ENCODE measurements around the gene TARBP2.

The TARBP2 gene

GRCh38 chr12:53483225-53483978, 17.7 kb upstream of the TARBP2 start:
- Histone ChIP-seq H2BK12ac (ENCODE audit: low read length in 2 of 2) (peak overlapping the region in 1 of 2 experiments; percentile 26), H3K4me1 (ENCODE audit: control insufficient read depth, insufficient read depth, low read depth, low read length) (peaks cover 24% of the 10 kb centered on the region), H3K14ac (ENCODE audit: low read length in 2 of 2) (no peak overlapping the region), H2AFZ (ENCODE audit: low read depth, low read length) (no peak overlapping the region), H2AK5ac (ENCODE audit: low read length, severe bottlenecking) (peak overlapping the region; percentile 74), H3K36me3 (ENCODE audit: control insufficient read depth in 1 of 2, insufficient read depth in 2 of 2, low read depth in 1 of 2, low read length in 2 of 2) (peaks cover 73 to 90% of the 10 kb centered on the region in 2 experiments), H3K18ac (ENCODE audit: low read depth in 1 of 2, low read length in 2 of 2) (peak overlapping the region in 1 of 2 experiments; percentile 11), H3K4me3 (ENCODE audit: insufficient read depth in 1 of 2, low read depth in 1 of 2, low read length in 2 of 2) (no peak overlapping the region), H3K23ac (ENCODE audit: low read length in 2 of 2) (no peak overlapping the region), H2BK120ac (ENCODE audit: low read depth, low read length) (no peak overlapping the region), H4K8ac (ENCODE audit: low read length) (peak overlapping the region; percentile 42), H2BK15ac (ENCODE audit: low read depth, poor library complexity, severe bottlenecking) (peak overlapping the region; percentile 33), H3K4me2 (ENCODE audit: low read length, poor library complexity, severe bottlenecking) (no peak overlapping the region), H3K4ac (ENCODE audit: low read depth in 1 of 2, low read length in 2 of 2) (no peak overlapping the region), H3K27ac (ENCODE audit: low read length, poor library complexity, severe bottlenecking) (peak overlapping the region; percentile 11), H4K91ac (ENCODE audit: low read length) (peak overlapping the region; percentile 45), H3K27me3 (ENCODE audit: control insufficient read depth in 1 of 2, insufficient read depth in 1 of 2, low read length in 2 of 2) (no peaks in the 10 kb centered on the region), H2BK5ac (ENCODE audit: low read depth, low read length, poor library complexity, severe bottlenecking) (no peak overlapping the region), H3K79me1 (replicated peaks; ENCODE audit: low read length, poor library complexity, severe bottlenecking) (peaks cover 16% of the 10 kb centered on the region), H3K9ac (ENCODE audit: low read length) (no peak overlapping the region), H3K9me3 (ENCODE audit: control insufficient read depth, low read length) (no peaks in the 10 kb centered on the region)
- WGBS = 97% methylated on average over 8 of the region's 9 CpGs
- no peak for DNase-seq

GRCh38 chr12:53483979-53484377, 17.1 kb upstream of the TARBP2 start:
- WGBS = 94% methylated on average over 4 of the region's 4 CpGs
- no peak overlapping the region for H3K9ac ChIP-seq (ENCODE audit: low read length)
- H3K27me3 ChIP-seq (ENCODE audit: control insufficient read depth in 1 of 2, insufficient read depth in 1 of 2, low read length in 2 of 2) = no peaks in the 10 kb centered on the region
- H3K9me3 ChIP-seq (ENCODE audit: control insufficient read depth, low read length) = no peaks in the 10 kb centered on the region
- H3K79me1 ChIP-seq (replicated peaks; ENCODE audit: low read length, poor library complexity, severe bottlenecking) = peaks cover 16% of the 10 kb centered on the region
- no peak overlapping the region for H2AK5ac ChIP-seq (ENCODE audit: low read length, severe bottlenecking)
- H2AFZ ChIP-seq (ENCODE audit: low read depth, low read length) = no peak overlapping the region
- H3K23ac ChIP-seq (ENCODE audit: low read length in 2 of 2) = no peak overlapping the region
- no peak for DNase-seq
- H3K36me3 ChIP-seq (ENCODE audit: control insufficient read depth in 1 of 2, insufficient read depth in 2 of 2, low read depth in 1 of 2, low read length in 2 of 2) = peaks cover 71 to 85% of the 10 kb centered on the region in 2 experiments
- H2BK12ac ChIP-seq (ENCODE audit: low read length in 2 of 2) = no peak overlapping the region
- peaks cover 24% of the 10 kb centered on the region for H3K4me1 ChIP-seq (ENCODE audit: control insufficient read depth, insufficient read depth, low read depth, low read length)
- H3K27ac ChIP-seq (ENCODE audit: low read length, poor library complexity, severe bottlenecking) = peak overlapping the region; percentile 11
- no peak overlapping the region for H2BK15ac ChIP-seq (ENCODE audit: low read depth, poor library complexity, severe bottlenecking)
- peak overlapping the region; percentile 45 for H4K8ac ChIP-seq (ENCODE audit: low read length)
- no peak overlapping the region for H3K18ac ChIP-seq (ENCODE audit: low read depth in 1 of 2, low read length in 2 of 2)
- H3K4me3 ChIP-seq (ENCODE audit: insufficient read depth in 1 of 2, low read depth in 1 of 2, low read length in 2 of 2) = no peak overlapping the region
- H4K91ac ChIP-seq (ENCODE audit: low read length) = no peak overlapping the region
- H3K14ac ChIP-seq (ENCODE audit: low read length in 2 of 2) = no peak overlapping the region
- no peak overlapping the region for H3K4me2 ChIP-seq (ENCODE audit: low read length, poor library complexity, severe bottlenecking)
- no peak overlapping the region for H2BK120ac ChIP-seq (ENCODE audit: low read depth, low read length)
- no peak overlapping the region for H2BK5ac ChIP-seq (ENCODE audit: low read depth, low read length, poor library complexity, severe bottlenecking)
- no peak overlapping the region for H3K4ac ChIP-seq (ENCODE audit: low read depth in 1 of 2, low read length in 2 of 2)

- WGBS = 98% methylated on average over 10 of the region's 10 CpGs
- Histone ChIP-seq H3K9me3 (ENCODE audit: control insufficient read depth, low read length) (no peaks in the 10 kb centered on the region), H2AK5ac (ENCODE audit: low read length, severe bottlenecking) (no peak overlapping the region), H2AFZ (ENCODE audit: low read depth, low read length) (no peak overlapping the region), H3K18ac (ENCODE audit: low read depth in 1 of 2, low read length in 2 of 2) (no peak overlapping the region), H3K4me3 (ENCODE audit: insufficient read depth in 1 of 2, low read depth in 1 of 2, low read length in 2 of 2) (no peak overlapping the region), H2BK5ac (ENCODE audit: low read depth, low read length, poor library complexity, severe bottlenecking) (no peak overlapping the region), H2BK12ac (ENCODE audit: low read length in 2 of 2) (no peak overlapping the region), H3K4ac (ENCODE audit: low read depth in 1 of 2, low read length in 2 of 2) (no peak overlapping the region), H3K23ac (ENCODE audit: low read length in 2 of 2) (no peak overlapping the region), H3K27ac (ENCODE audit: low read length, poor library complexity, severe bottlenecking) (no peak overlapping the region), H2BK120ac (ENCODE audit: low read depth, low read length) (no peak overlapping the region), H4K8ac (ENCODE audit: low read length) (no peak overlapping the region), H3K36me3 (ENCODE audit: control insufficient read depth in 1 of 2, insufficient read depth in 2 of 2, low read depth in 1 of 2, low read length in 2 of 2) (peaks cover 69 to 82% of the 10 kb centered on the region in 2 experiments), H3K9ac (ENCODE audit: low read length) (no peak overlapping the region), H3K27me3 (ENCODE audit: control insufficient read depth in 1 of 2, insufficient read depth in 1 of 2, low read length in 2 of 2) (no peaks in the 10 kb centered on the region), H3K14ac (ENCODE audit: low read length in 2 of 2) (no peak overlapping the region), H3K4me1 (ENCODE audit: control insufficient read depth, insufficient read depth, low read depth, low read length) (peaks cover 28% of the 10 kb centered on the region), H2BK15ac (ENCODE audit: low read depth, poor library complexity, severe bottlenecking) (no peak overlapping the region), H3K4me2 (ENCODE audit: low read length, poor library complexity, severe bottlenecking) (no peak overlapping the region), H3K79me1 (replicated peaks; ENCODE audit: low read length, poor library complexity, severe bottlenecking) (peaks cover 16% of the 10 kb centered on the region), H4K91ac (ENCODE audit: low read length) (no peak overlapping the region)
- DNase-seq = no peak
Observed at GRCh38 chr12:53484686-53485575, 16.2 kb upstream of the TARBP2 start.
